ENCODE data around the gene C1QTNF12.

GRCh38 chr1:1227386-1227785, 19.1 kb downstream of the C1QTNF12 start:
- TF ChIP-seq POLR2A (IDR thresholded peaks at IDR 0.05) (no peak), CTCF (IDR thresholded peaks at IDR 0.05) (no peak)

All from esophagus squamous epithelium (tissue), 4 donors.